NAMALWA (cell line): ENCODE results near the gene IGFBP3.
"Not testable (repeated sequence)": the region's sequence is repeated elsewhere in the genome, so short reads cannot be mapped to it uniquely, and the experiment has no call there.

Experiments
- DNase-seq: peaks from one replicate; pipeline ENCODE4 v3.0.0-alpha.2; 2015; ENCODE audit warnings: low spot score

The IGFBP3 gene, protein sequence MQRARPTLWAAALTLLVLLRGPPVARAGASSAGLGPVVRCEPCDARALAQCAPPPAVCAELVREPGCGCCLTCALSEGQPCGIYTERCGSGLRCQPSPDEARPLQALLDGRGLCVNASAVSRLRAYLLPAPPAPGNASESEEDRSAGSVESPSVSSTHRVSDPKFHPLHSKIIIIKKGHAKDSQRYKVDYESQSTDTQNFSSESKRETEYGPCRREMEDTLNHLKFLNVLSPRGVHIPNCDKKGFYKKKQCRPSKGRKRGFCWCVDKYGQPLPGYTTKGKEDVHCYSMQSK

DNA sequence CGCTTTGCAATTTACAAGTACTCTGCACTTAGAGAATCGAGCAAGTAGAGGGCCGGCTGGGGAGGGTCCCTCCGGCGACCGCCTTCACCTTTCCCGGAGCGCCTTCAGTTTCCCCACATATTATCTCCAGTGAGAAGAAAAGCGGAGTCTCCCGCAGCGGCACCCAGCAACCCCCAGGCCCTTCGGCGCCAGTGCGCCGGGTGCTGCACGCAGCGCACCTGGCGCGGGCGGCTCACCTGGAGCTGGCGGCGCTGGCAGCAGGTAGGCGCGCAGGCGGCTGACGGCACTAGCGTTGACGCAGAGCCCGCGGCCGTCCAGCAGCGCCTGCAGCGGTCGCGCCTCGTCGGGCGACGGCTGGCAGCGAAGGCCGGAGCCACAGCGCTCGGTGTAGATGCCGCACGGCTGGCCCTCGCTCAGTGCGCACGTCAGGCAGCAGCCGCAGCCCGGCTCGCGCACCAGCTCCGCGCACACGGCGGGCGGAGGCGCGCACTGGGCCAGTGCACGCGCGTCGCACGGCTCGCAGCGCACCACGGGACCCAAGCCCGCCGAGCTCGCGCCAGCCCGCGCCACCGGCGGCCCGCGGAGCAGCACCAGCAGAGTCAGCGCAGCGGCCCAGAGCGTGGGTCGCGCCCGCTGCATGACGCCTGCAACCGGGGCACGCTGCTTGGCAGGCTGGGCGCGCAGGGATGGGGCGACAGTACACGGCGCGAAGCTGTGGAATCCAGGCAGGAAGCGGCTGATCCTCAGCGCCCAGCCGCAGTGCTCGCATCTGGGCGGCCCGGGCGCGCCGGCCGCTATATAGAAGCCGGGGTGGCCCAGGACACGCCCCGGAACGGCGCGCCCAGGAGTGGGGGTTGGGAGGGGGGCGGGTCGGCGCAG is at the start of gene IGFBP3:
Gene IGFBP3 (minus strand): TSS at position 771 of the 879 bp plus-strand sequence. CDS start 132 bp downstream, at position 639.
- no peak for DNase-seq

DNA sequence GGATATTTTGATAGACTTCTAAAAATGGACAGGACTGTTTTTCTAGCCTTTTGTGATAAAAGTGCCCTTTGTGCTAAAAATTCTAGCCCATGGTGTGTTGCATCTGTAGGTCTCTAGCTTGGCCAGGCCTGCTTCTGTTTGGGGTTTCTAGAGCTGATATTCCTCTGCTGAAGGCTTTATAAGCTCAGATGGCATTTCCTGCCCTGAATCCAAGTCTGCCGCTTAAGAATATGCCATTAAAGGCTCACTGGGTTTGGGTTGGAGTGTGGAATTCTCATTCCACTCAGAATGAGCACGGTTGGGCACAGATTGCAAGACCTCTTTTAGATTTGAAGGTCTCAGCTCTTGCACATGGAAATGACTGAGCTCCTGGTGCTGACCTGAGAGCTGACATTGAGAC is 49.4 kb upstream of the IGFBP3 start:
- no peak for DNase-seq

DNA sequence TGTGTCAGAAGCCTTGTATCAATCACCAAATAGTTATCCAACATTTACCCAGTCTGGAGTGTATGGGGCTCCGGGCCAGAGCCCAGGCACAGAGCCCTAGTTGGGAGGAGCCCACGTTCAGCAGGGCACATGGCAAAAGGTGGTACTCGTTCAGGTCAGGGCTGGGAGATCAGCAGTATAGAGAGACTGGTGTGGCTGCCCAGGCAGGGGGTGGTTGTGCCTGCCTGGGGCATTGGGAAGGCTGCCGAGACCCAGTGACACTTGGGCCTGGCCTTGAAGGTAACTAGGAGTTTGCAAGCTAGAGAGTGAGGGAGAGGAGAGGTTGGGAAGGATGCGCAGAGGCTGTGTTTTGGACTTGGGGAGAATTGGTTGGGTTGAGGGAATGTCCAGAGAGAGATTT is 48.9 kb upstream of the IGFBP3 start:
- no peak for DNase-seq

DNA sequence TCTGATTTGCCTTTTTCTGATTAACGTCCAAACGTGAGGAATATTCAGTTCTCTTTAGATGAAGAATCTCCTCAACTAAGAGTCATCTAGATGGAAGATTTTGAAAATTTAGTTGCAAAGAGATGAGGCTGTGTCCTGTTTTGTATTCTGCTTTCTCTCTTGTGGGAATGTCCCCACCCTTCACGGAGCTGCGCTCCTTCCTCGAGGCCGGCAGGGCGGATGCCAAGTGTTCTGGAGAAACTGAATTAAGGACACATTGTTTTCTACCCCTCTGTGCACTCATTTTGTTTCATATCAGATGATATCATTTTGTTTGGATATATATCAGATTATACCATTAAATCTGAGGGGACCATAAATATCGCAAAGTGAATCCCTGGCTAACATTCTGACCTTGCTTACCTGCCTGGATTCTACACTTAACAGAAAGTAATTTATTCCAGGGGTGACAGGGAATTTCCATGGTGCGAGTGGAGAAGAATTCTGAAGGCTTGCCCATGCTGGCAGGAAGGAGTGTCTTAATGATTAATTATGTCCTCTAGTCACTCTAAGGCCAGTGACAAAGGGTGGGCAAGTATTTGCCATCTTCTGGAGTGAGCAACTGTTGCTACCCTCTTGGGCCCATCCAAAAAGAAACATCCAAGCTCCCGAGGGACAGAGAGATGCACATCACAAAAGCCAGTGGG is 47.9 kb upstream of the IGFBP3 start:
- no peak for DNase-seq

DNA sequence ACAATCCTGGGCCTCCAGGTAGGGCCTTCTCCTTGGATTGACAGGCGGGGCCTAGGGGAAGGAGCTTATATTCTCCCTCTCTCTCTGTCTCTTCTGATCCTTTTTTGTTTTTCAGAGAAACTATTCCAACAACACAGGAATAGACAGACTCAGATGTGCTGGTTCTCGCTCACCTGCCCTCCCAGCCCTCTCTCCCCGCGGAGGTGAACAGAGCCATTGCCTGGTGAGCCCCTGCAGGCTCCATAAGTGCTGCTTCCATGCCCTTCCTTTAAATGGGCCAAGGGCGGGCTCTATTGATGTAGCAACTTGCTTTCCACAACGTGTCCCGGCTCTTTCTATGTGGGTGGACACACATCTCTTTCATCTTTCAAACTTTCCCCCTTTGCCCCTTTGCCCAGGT is 47.2 kb upstream of the IGFBP3 start:
- DNase-seq, result no peak

DNA sequence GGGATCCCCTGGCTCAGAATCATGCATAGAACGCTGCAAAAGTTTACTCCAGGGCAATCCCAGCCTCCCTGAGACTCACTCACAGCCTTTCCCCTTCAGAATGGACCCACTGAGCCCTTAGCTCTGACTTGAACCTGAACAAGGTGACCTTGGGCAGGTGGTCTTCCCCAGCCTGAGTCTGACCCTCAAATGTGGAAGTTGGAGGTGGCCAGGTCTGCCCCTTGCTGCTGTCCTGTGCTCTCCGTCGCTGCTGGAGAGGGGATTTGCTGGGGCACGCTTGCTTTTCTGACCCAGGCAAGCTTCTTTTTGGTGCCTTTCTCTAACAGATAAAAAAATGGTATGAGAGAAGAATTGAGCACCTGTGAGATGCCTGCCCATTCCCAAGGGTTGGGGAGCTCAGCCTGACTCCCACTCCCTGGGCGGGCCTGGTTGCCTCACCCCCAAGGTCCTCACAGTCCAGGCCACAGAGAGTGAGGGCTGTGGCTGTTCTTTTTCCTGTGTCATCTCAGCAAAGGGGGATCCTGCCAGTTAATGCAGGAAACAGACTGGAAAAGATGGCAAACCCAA is 46.6 kb upstream of the IGFBP3 start:
- DNase-seq, result no peak

DNA sequence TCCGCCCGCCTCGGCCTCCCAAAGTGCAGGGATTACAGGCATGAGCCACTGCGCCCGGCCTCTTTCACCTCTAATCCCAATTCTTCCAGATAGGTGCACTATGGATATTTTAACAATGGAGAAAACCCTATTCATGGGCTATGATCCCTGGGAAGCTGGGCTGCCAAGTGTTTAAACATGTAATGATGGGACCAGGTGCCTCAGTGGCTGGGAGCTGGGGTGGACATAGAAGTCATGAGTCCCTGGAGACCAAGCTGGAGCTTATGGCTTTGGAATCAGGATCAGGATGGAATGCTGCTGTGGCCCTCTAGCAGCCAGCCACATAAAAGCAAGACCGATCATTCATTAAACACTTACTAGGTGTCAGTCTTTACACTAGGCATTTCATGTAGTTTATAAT is 41.8 kb upstream of the IGFBP3 start:
- DNase-seq, result no peak

DNA sequence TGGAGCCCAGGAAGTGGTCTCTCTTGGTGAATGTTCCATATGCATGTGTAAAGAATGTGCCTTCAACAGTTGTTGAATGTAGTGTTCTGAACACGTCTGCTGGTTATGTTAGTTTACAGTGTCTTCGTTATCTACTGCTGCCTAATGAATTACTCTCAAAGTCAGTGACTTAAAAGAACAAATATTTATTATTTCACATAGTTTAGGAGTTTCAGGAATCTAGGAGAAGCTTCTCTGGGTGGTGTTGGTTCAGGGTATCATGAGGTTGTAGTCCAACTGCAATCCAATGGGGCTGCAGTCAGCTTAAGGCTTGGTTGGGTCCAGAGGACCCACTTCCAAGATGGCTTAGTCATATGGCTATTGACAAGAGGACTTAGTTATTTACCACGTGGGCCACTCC is 36.6 kb upstream of the IGFBP3 start:
- DNase-seq, result no peak

DNA sequence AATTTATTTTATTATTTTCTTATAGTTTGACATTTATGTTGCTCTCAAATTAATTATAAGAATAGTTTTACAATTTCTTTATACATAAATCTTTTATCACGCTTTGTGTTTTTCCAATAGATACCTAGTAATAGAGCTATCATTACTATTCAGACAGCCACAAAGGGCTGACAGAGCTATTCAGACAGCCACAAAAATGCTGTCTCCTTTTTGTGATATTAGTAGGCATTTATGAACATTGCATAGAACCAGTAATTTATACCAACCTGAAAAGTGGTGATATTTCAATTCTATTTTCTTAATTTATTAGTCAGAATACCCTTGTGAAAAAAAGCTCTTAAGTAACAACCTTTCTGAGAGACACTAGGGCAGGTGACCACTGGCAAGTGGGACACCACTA is 34.2 kb upstream of the IGFBP3 start:
- no peak for DNase-seq

DNA sequence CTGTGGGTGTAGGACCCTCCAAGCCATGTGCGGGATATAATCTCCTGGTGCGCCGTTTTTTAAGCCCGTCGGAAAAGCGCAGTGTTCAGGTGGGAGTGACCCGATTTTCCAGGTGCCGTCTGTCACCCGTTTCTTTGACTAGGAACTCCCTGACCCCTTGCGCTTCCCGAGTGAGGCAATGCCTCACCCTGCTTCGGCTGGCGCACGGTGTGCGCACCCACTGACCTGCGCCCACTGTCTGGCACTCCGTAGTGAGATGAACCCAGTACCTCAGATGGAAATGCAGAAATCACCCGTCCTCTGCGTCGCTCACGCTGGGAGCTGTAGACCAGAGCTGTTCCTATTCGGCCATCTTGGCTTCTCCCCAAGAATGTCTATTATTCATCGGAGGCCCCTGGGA is 32.0 kb upstream of the IGFBP3 start:
- DNase-seq, result not testable (repeated sequence)

DNA sequence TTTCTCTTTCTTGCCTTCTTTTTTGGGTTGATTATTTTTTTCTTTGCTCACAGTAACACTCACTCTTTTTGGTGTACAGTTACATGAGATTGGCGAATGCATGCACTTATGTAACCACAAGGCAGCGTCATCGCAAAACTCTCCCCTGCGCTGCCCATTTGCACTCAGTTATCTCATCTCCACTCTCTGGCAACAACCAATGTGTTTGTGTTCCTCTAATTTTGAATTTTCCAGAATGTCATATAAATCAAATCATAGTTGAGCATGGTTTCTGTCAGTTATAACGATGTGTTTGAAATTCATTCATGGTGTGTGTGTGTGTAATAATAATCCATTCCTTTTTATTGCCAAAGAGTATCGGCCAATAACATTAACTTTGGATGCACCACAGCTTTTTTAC is 23.0 kb upstream of the IGFBP3 start:
- no peak for DNase-seq

DNA sequence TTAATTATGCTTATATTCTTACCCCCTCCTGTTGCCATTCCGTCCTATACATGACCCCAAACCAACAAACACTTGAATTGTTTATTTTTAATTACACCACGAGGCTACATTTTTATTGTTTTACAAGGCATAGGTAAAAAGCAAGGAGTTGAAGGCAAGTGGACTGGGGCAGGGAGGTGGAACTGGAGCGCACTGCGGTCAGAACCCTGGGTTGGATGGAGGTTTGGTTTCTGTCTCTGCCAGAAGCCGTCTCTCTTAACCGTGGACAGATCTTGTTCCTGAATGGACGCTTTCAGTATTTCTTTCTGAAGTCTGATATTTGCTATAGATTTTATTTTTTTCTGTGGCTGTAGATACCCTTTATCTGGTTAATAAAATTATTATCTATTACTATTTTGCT is 19.9 kb upstream of the IGFBP3 start:
- no peak for DNase-seq

DNA sequence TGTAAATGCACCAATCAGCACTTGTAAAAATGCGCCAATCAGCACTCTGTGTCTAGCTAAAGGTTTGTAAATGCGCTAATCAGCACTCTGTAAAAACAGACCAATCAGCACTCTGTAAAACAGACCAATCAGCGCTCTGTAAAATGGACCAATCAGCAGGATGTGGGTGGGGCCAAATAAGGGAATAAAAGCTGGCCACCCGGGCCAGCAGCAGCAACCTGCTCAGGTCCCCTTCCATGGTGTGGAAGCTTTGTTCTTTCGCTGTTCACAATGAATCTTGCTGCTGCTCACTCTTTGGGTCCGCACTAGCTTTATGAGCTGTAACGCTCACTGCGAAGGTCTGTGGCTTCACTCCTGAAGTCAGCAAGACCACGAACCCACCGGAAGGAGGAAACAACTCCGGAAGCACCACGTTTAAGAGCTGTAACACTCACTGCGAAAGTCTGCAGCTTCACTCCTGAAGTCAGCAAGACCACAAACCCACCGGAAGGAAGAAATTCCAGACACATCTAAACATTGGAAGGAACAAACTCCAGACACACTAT is 19.2 kb upstream of the IGFBP3 start:
- DNase-seq, result not testable (repeated sequence)

DNA sequence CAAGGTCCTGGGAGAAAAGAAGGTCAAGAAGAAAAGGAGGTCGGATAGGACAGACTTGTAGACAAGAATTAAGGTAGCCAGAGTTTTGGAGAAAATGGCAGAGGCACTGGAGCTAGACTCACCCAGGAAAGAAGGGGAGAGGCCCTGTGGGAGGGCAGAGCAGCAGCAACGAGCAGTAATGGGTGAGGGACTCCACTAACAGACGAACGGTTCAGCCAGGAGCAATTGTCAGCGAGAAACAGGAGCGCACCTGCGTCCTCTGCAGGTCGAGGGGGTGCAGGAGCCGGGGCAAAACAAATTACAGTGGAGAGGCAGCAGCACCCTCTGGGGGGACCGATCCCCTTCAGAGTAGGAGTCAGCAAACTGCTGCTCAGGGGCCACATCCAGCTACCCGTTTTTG is 18.5 kb upstream of the IGFBP3 start:
- no peak for DNase-seq

DNA sequence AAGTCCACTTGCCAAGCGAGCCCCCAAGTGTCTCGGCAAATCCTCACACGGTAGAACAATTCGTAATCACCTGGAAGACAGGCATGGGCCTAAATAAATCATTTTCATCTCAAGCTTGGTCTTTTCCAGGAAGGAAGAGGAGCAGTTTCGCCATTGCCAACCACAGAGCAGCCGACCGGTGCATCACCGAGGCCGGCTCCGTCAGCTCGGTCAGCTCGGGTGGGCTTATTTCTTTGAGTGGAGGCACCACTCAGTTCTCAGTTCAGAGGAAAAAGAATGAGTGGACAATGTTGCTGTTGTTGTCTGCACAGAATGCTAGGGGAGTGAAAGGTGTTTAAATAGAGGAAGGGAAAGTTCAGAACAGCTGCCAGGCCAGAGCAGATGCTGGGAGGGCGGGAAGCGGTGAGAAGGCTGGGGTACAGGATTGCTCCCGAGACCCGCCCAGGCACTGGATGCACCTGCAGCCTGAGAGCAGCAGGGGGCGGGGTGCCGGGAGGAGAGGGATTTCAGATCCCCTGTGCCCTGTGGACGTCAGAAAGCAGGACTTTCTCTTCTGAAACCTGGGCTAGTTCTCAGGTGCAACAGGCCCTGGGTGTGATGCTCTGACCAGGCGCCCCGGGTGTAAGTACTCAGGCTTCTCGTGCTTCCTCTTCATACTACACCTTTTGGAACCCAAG is 17.7 kb upstream of the IGFBP3 start:
- DNase-seq, result no peak

DNA sequence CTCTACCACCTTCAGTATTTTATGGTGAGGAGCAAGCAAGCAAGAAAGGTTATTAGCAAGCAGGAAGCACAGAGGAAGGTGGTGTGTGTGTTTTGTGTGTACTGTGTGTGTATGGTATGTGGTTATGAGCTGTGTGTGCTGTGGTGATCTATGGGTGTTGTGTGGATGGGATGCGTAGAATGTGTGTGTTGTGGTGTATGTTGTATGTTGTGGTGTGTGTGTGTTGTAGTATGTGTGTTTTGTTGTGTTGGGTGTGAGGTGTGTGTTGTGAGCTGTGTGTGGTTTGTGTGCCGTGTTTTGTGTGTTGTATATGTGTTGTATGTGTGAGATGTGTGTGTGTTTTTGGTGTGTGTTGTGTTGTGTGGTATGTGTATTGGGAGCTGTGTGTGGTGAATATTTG is 16.8 kb upstream of the IGFBP3 start:
- no peak for DNase-seq

DNA sequence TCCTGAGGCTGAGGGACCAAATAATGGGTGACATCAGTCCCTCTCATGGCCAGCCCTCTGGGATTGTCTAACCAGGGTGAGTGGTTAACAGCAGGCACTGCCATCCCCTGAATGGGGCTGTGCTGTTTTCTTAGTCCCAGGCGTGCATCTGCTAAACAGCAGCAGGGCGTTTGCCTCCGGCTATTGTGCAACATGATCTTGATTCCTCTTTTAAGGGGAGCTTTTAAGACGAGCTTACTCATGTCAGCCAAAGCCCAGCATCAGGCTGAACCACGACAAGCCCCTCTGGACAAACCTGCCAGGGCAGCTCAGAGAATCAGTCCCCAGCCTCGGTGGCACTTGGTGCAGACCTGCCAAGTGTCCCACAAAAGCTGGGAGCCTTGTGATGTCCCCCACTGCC is 16.2 kb upstream of the IGFBP3 start:
- no peak for DNase-seq

DNA sequence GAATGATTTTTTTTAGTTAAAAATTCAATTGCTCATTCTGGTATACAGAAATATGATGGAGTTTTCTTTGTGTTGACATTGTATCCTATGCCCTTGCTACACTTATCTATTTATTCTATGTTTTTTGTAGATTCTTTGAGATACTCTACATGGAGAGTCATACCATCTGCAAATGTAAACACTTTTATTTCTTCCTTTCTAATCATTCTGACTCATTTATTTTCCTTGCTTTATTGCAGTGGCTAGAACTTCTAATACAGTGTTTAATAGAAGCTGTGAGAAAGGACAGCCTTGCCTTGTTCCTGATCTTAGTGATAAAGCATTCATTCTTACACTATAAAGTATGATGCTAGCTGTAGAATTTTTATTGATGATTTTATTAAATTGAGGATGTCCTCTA is 9.9 kb upstream of the IGFBP3 start:
- no peak for DNase-seq

DNA sequence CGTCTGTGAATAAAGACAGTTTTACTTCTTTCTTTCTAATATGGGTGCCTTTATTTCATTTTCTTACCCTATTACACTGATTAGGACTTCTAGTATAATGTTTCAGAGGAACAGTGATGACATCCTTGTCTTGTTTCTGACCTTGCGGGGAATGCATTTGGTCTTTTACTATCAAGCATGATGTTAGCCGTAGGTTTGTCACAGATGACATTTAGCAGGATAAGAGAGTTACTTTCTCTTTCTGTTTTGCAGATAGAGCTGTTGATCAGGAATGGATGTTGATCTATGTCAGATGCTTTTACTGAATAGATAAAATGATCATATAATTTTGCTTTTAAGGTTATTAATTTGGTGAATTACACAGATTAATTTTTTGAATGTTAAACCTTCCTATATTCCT is 6.6 kb upstream of the IGFBP3 start:
- no peak for DNase-seq

DNA sequence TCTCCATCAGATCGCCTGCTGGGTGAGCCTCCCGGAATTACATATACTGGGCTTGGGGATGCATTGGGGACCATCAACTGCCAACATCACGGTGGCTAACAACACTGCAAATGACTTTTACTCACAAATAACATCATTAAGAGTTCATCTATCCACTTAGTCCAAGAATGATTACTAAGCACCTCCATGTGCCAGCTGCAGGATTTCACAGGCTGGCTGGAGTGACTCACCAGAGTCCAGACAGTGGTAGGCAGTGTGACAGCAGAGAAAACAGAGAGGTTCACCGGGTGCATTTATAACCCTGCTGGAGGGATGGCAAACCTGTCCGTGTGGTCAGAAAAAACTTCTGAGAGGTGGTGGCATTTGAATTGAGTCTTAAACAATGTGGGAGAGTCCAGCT is 3.2 kb upstream of the IGFBP3 start:
- DNase-seq, result no peak

DNA sequence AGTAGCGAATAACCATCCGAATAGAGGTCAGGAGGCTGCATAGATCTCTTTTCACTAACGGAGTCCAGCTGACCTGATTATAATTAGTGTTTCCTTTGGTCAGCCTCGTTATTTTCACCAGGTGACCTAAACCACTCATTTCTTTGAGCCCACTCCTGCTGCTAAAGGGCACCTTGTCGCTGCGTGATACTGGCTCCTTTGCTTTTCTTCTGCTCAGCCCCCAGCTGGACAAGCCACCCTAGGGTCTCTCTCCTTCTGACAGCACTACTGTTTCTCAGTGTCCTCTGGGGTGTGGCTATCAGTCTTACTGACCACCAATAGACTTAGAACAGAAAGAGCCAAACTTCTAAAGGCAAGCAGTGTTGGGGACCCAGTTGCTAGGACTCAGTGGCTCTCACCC is 2.7 kb upstream of the IGFBP3 start:
- no peak for DNase-seq

DNA sequence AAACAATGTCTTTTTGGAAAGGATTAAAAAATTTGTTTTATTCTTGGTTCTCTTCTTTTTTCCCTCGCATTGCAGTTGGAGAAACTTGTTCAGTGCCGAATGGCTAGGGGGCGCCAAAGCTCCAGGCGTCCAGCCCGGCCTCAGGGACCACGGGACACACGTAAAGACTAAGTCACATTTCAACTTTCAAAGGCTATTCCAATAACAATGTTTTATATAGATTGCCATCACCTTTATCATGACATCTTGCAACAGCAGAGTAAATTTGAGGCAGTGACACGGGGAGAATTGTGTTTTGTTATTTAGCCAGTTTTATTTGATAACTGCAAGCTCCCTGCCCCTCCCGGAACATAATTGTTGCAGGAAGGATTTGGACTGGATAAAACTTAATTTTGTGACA is 2.2 kb upstream of the IGFBP3 start:
- DNase-seq, result peak; percentile 77
